Endothelial cell of umbilical vein (primary cell): Measurements from ENCODE around the gene GRID1. TPM values are rescaled to one million over a fixed set of nuclear protein-coding genes. Genes with fewer than 3 reads are reported as not detected.

ENCODE experiments used
- BruUV-seq: library from RNA; stranded (reverse); fragments of 400-500 nt; replicated peaks from 2 replicates; lab custom pipeline; 2021; lab: Mats Ljungman, UMichigan
- CTCF ChIA-PET: fragments of 300-600, 350-600 bp; sonication (Branson Sonifier 250); formaldehyde crosslinking; loops from one replicate; lab custom pipeline; 2021; ENCODE audit warnings: antibody characterized with exemption, inconsistent platforms; lab: Charles Lee
- POLR2A ChIA-PET: fragments of 300-600, 350-600 bp; sonication (Branson Sonifier 250); formaldehyde crosslinking; loops from one replicate; lab custom pipeline; 2021; ENCODE audit warnings: antibody characterized with exemption, inconsistent platforms; lab: Charles Lee
- DNase-seq: peaks from one replicate; pipeline ENCODE4 v3.0.0-alpha.2; 2011; ENCODE audit warnings: low read depth, low spot score
- FAIRE-seq: peaks from 2 replicates; lab custom pipeline; 2011; peaks lifted over from hg19 to GRCh38; lab: Jason Lieb, UNC
- H2AFZ ChIP-seq: 2 replicates; pipeline ENCODE4 v1.6.0; 2012; ENCODE audit warnings: low read depth, low read length, control low read depth, inconsistent platforms
- H3K27ac ChIP-seq: 2 replicates; pipeline ENCODE4 v1.5.1; 2011; ENCODE audit warnings: low read depth, mild to moderate bottlenecking, control low read depth, low read length, moderate library complexity; ENCODE audit not compliant: insufficient read depth
- H3K27me3 ChIP-seq, 2 experiments: 2 replicates each; pipeline versions ENCODE4 v1.6.0 to v1.6.1; 2011; ENCODE audit warnings: low read length in 2 of 2, mixed read lengths in 1 of 2; ENCODE audit not compliant: control insufficient read depth in 2 of 2, insufficient read depth in 2 of 2
- H3K36me3 ChIP-seq, 2 experiments: 2 replicates in 1 of 2; 3 replicates in 1 of 2; pipeline ENCODE4 v1.5.1; 2011; ENCODE audit warnings: low read length in 2 of 2, mild to moderate bottlenecking in 1 of 2, moderate library complexity in 1 of 2; ENCODE audit not compliant: control insufficient read depth in 2 of 2, insufficient read depth in 2 of 2; ENCODE audit errors: extremely low read depth in 1 of 2
- H3K4me1 ChIP-seq: 3 replicates; pipeline ENCODE4 v1.5.1; 2011; ENCODE audit warnings: mild to moderate bottlenecking, low read length; ENCODE audit not compliant: control insufficient read depth, insufficient read depth; ENCODE audit errors: extremely low read depth
- H3K4me2 ChIP-seq: 2 replicates; pipeline ENCODE4 v1.6.1; 2011; ENCODE audit warnings: low read length, control low read depth, mixed read lengths; ENCODE audit not compliant: insufficient read depth
- H3K4me3 ChIP-seq, 3 experiments: fragments of 200-600 bp in 1 of 3; sonication (generic), shearing (Covaris generic) in 1 of 3; replicated peaks in 1 of 3; 2 replicates each; pipeline ENCODE4 v1.5.1; 2011 to 2016; ENCODE audit warnings: control low read depth in 3 of 3, low read length in 3 of 3, mild to moderate bottlenecking in 2 of 3, inconsistent platforms in 1 of 3, low read depth in 1 of 3, moderate library complexity in 1 of 3; ENCODE audit not compliant: insufficient read depth in 1 of 3
- H3K79me2 ChIP-seq: 2 replicates; pipeline ENCODE4 v1.6.0; 2012; ENCODE audit warnings: low read length, inconsistent platforms; ENCODE audit not compliant: control insufficient read depth, insufficient read depth
- H3K9ac ChIP-seq: replicated peaks from 2 replicates; pipeline ENCODE3; 2011; ENCODE audit warnings: low read length, control low read depth; ENCODE audit not compliant: insufficient read depth; ENCODE audit errors: extremely low read depth
- H3K9me1 ChIP-seq: replicated peaks from 3 replicates; pipeline ENCODE4 v1.6.0; 2011; ENCODE audit warnings: mild to moderate bottlenecking, low read length; ENCODE audit not compliant: control insufficient read depth, insufficient read depth; ENCODE audit errors: extremely low read depth
- H3K9me3 ChIP-seq: replicated peaks from 2 replicates; pipeline ENCODE4 v1.5.1; 2012; ENCODE audit warnings: low read length, inconsistent platforms; ENCODE audit not compliant: control insufficient read depth, insufficient read depth
- H4K20me1 ChIP-seq: replicated peaks from 2 replicates; pipeline ENCODE3; 2011; ENCODE audit warnings: mild to moderate bottlenecking, low read length; ENCODE audit not compliant: control insufficient read depth, insufficient read depth; ENCODE audit errors: extremely low read depth
- CTCF ChIP-seq, 2 donors: IDR thresholded peaks; 1 replicate in 1 of 2; 2 replicates in 1 of 2; pipeline ENCODE4 v1.5.1; 2011; ENCODE audit warnings: low read length in 2 of 2, mild to moderate bottlenecking in 2 of 2, moderate library complexity in 2 of 2, control low read depth in 1 of 2, inconsistent platforms in 1 of 2, low read depth in 1 of 2; ENCODE audit not compliant: insufficient read depth in 1 of 2; ENCODE audit errors: extremely low read depth in 1 of 2
- EZH2 ChIP-seq: IDR thresholded peaks from 2 replicates; pipeline ENCODE4 v1.6.1; 2012; ENCODE audit warnings: borderline replicate concordance, low read depth, mild to moderate bottlenecking, moderate library complexity, low read length, inconsistent platforms; ENCODE audit not compliant: severe bottlenecking
- FOS ChIP-seq: IDR thresholded peaks from 2 replicates; pipeline ENCODE4 v1.6.1; 2011; ENCODE audit warnings: mild to moderate bottlenecking, low read length, moderate library complexity, borderline replicate concordance; ENCODE audit not compliant: insufficient read depth
- GATA2 ChIP-seq: IDR thresholded peaks from 2 replicates; pipeline ENCODE4 v1.7.0; 2011; ENCODE audit warnings: low read depth, mild to moderate bottlenecking, moderate library complexity, mixed read lengths, low read length; ENCODE audit not compliant: insufficient read length, insufficient read depth
- JUN ChIP-seq: IDR thresholded peaks from 2 replicates; pipeline ENCODE4 v1.6.1; 2011; ENCODE audit warnings: borderline replicate concordance, low read depth; ENCODE audit not compliant: insufficient read length, insufficient read depth
- MAX ChIP-seq: IDR thresholded peaks from 2 replicates; pipeline ENCODE4 v1.6.1; 2011; ENCODE audit not compliant: insufficient read depth, insufficient read length
- MYC ChIP-seq: IDR thresholded peaks from one replicate; pipeline ENCODE4 v1.6.1; 2011; ENCODE audit warnings: mild to moderate bottlenecking, low read depth, low read length
- POLR2A ChIP-seq: IDR thresholded peaks from 2 replicates; pipeline ENCODE4 v1.6.1; 2012; ENCODE audit warnings: low read depth, mild to moderate bottlenecking, control low read depth, low read length
- POLR2AphosphoS5 ChIP-seq: IDR thresholded peaks from 2 replicates; pipeline ENCODE4 v1.6.1; 2012; ENCODE audit warnings: low read depth, mild to moderate bottlenecking, control low read depth, low read length, moderate library complexity; ENCODE audit not compliant: insufficient read depth
- dilution Hi-C: fragments of 300-500 bp; cut with MboI; formaldehyde crosslinking; loops from one replicate; pipeline ENCODE4 v1.15.0; 2019; ENCODE audit warnings: low sequenced_read_pairs; ENCODE audit not compliant: extremely low pct_ligation_motif_present
- intact Hi-C: fragments of 100-400 bp; cut with micrococcal nuclease; formaldehyde crosslinking; loops from one replicate; pipeline ENCODE4 v1.10.0; 2022
- polyA plus RNA-seq, 4 experiments: library from polyadenylated mRNA; depleted of rRNA in 3 of 4; stranded (reverse) in 3 of 4; unstranded in 1 of 4; fragments of >200 nt; gene quantifications; 2 replicates each; pipeline versions ENCODE4 v1.2.1 to v1.2.3, GENCODE V29; 2011 to 2012; ENCODE audit warnings: missing spikeins in 1 of 4
- total RNA-seq: library from RNA; stranded (reverse); gene quantifications from 2 replicates; pipeline ENCODE4 v1.2.3, GENCODE V29; 2021

GRID1 gene
- total and polyA plus RNA-seq, 2 donors (not counting 3 experiments of a cell fraction or from before 2014, with no cell fraction given), result not detected

GRCh38 chr10:85916286-85916685, 450.3 kb downstream of the GRID1 start:
- H3K79me2 ChIP-seq, result no peaks in the 10 kb centered on the region
- H3K27ac ChIP-seq, result no peak overlapping the region
- no peaks in the 10 kb centered on the region for H3K27me3 ChIP-seq
- BruUV-seq, result no TSS peak
- dilution Hi-C loops (no loop called here), intact Hi-C loops (no loop called here)
- no peak overlapping the region for H3K4me2 ChIP-seq
- no peaks in the 10 kb centered on the region for H3K9me1 ChIP-seq
- H3K9me3 ChIP-seq, result no peaks in the 10 kb centered on the region
- no peak for FAIRE-seq
- no peaks in the 10 kb centered on the region for H3K36me3 ChIP-seq
- H4K20me1 ChIP-seq, result no peaks in the 10 kb centered on the region
- no peak overlapping the region for H3K9ac ChIP-seq
- TF ChIP-seq POLR2A (no peak), GATA2 (no peak), MYC (no peak), FOS (no peak), POLR2AphosphoS5 (no peak), CTCF (IDR thresholded peaks at IDR 0.05; ENCODE audit: extremely low read depth in 1 of 2, insufficient read depth in 1 of 2, low read depth in 1 of 2, low read length in 2 of 2) (no peak), JUN (no peak), EZH2 (no peak), MAX (no peak)
- no peak overlapping the region for H3K4me3 ChIP-seq
- H2AFZ ChIP-seq, result no peak overlapping the region
- H3K4me1 ChIP-seq, result no peaks in the 10 kb centered on the region
- ChIA-PET CTCF (no interaction called here), POLR2A (no interaction called here)
- no peak for DNase-seq
